Cardiac muscle cell (in vitro differentiated cells and primary cell): ENCODE results near the gene SPIN1. TPM values are rescaled to one million over a fixed set of nuclear protein-coding genes. Genes with fewer than 3 reads are reported as not detected.

Source experiments
- DNase-seq, 2 donors: peaks; one replicate each; pipeline versions ENCODE4 v3.0.0 to v3.0.0-alpha.2; 2010 to 2017; ENCODE audit warnings: low read depth in 1 of 2, low spot score in 1 of 2
- H3K27ac ChIP-seq: fragments of 200-600 bp; sonication (generic); 2 replicates; pipeline ENCODE4 v1.5.1; 2016
- H3K27me3 ChIP-seq: fragments of 200-600 bp; sonication (generic); 2 replicates; pipeline ENCODE4 v1.6.0; 2016; ENCODE audit warnings: control low read depth
- H3K36me3 ChIP-seq: fragments of 200-600 bp; sonication (generic); 2 replicates; pipeline ENCODE4 v1.5.1; 2016; ENCODE audit warnings: control low read depth
- H3K4me1 ChIP-seq: fragments of 200-600 bp; sonication (generic); 2 replicates; pipeline ENCODE4 v1.8.1; 2017; ENCODE audit warnings: low read depth, mild to moderate bottlenecking, mixed run types
- H3K4me3 ChIP-seq: fragments of 200-600 bp; sonication (generic); 2 replicates; pipeline ENCODE4 v1.5.1; 2016; ENCODE audit warnings: mild to moderate bottlenecking
- H3K9me3 ChIP-seq: fragments of 200-600 bp; sonication (generic); 2 replicates; pipeline ENCODE4 v1.5.1; 2017; ENCODE audit warnings: low read depth, mild to moderate bottlenecking, control low read depth
- polyA plus RNA-seq: library from polyadenylated mRNA; unstranded; fragments of >200 nt; fragmentation: Nextera tagmentation; extraction: Ambion mirVana; gene quantifications from 2 replicates; pipeline ENCODE4 v1.2.1, GENCODE V29; 2016
- total RNA-seq: library from RNA; depleted of rRNA; stranded (reverse); fragments of >200 nt; gene quantifications from 2 replicates; pipeline ENCODE4 v1.2.3, GENCODE V29; 2016
- TF ChIP-seq, protein P1 (sequence below): IDR thresholded peaks from 2 replicates; pipeline ENCODE4 v1.5.1; 2012; ENCODE audit warnings: low read depth, mild to moderate bottlenecking, low read length

SPIN1 gene
- total and polyA plus RNA-seq, 2 experiments from 2014 or later: 57.6 to 67.5 TPM

- Histone ChIP-seq H3K4me3 (no peak overlapping the region), H3K4me1 (no peaks in the 10 kb centered on the region), H3K27me3 (no peaks in the 10 kb centered on the region), H3K36me3 (peaks cover 11% of the 10 kb centered on the region), H3K9me3 (no peaks in the 10 kb centered on the region), H3K27ac (no peak overlapping the region)
- no peak for DNase-seq
- TF ChIP-seq, protein P1, sequence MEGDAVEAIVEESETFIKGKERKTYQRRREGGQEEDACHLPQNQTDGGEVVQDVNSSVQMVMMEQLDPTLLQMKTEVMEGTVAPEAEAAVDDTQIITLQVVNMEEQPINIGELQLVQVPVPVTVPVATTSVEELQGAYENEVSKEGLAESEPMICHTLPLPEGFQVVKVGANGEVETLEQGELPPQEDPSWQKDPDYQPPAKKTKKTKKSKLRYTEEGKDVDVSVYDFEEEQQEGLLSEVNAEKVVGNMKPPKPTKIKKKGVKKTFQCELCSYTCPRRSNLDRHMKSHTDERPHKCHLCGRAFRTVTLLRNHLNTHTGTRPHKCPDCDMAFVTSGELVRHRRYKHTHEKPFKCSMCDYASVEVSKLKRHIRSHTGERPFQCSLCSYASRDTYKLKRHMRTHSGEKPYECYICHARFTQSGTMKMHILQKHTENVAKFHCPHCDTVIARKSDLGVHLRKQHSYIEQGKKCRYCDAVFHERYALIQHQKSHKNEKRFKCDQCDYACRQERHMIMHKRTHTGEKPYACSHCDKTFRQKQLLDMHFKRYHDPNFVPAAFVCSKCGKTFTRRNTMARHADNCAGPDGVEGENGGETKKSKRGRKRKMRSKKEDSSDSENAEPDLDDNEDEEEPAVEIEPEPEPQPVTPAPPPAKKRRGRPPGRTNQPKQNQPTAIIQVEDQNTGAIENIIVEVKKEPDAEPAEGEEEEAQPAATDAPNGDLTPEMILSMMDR: no peak
Measured at GRCh38 chr9:88468226-88468625, 80.0 kb downstream of the SPIN1 start.

DNA sequence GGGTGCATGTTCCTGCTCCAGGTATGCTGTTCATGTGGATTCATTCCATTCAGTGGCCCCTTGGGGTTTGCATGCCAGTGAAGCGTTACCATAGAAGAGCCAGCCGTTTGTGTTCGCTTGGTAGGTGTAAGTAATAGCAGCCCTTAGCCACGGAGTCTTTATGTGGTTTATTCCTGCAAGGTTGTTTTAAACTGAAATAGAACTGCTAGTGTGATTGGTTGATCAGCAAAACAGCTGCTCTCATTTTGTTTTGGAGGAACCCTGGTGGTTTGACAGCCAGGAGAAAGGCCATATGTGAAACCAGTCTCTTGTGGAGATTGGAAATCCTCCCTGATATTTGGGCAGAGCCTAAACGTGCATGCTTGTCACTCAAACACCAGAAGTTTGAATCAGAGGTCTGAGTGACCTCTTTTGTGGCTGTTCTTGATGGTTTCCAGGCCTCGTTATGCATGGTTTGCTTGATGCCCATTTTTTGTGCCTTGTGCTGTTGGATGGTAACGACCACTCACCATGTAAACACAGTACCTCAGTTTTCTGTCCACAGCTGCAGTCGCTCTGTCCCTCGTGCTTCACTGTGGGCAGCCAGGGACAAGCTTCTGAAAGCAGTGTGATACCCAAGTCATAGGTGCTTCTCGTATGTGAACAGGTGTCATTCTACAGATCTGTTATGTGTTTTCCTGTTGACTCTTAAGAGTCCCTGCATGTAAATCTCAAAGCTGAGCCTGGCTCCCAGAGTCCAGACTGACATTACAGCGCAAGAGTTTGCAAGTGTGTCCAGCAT, 88.4 kb downstream of the SPIN1 start:
- peak in 1 of 2 donors; percentile 13 for DNase-seq
- Histone ChIP-seq H3K27ac (peak overlapping the region; percentile 65), H3K4me3 (no peak overlapping the region), H3K36me3 (no peaks in the 10 kb centered on the region), H3K9me3 (no peaks in the 10 kb centered on the region), H3K4me1 (peaks cover 5% of the 10 kb centered on the region), H3K27me3 (no peaks in the 10 kb centered on the region)
- TF ChIP-seq, protein P1: no peak

DNA sequence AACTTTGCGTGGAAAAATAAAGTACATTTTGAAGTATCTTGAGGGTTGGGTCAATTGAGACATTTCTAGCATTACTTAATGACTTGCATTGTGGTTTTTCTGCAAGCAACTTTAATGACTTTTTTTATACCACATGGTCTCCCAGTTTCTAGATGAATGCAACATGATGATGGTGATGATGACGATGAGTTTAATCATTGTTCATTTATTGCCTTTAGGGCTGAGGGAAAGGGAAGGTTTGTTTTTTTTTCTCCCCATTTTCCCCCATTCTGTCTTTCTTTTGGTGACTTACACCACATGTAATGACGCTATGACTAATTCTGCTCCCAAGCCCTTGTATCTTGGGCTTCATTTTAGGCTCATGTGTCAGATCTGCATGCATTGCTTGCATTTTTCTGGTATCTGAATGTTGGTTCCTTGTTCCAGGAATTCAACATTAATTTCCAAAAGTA, 89.1 kb downstream of the SPIN1 start:
- Histone ChIP-seq H3K36me3 (no peaks in the 10 kb centered on the region), H3K4me3 (no peak overlapping the region), H3K27ac (peak overlapping the region; percentile 65), H3K9me3 (no peaks in the 10 kb centered on the region), H3K27me3 (no peaks in the 10 kb centered on the region), H3K4me1 (peaks cover 5% of the 10 kb centered on the region)
- TF ChIP-seq, protein P1: no peak
- DNase-seq: peak in 1 of 2 donors; percentile 81

DNA sequence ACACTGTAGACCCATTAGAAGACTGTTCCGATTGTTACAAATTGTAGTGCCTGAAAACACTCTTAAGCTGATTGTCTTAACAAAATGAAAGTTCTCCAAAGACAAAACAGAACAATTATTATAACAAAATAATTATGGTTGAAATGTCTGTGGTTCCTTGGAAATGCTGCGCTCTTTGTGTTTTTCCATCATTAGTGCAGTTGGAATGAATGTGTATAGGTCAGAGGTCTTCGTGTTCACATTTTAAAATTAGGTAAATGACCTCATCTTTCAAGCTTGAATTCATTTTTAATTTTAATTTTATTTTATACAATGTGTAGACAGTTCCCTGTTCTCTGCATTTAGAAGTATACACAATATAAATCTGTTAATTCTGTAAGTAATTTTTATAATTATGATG, 90.0 kb downstream of the SPIN1 start:
- TF ChIP-seq, protein P1: no peak
- no peaks in the 10 kb centered on the region for H3K9me3 ChIP-seq
- H3K27me3 ChIP-seq: no peaks in the 10 kb centered on the region
- H3K27ac ChIP-seq: no peak overlapping the region
- no peak overlapping the region for H3K4me3 ChIP-seq
- H3K36me3 ChIP-seq: peaks cover 3% of the 10 kb centered on the region
- DNase-seq: no peak
- H3K4me1 ChIP-seq: peaks cover 5% of the 10 kb centered on the region

DNA sequence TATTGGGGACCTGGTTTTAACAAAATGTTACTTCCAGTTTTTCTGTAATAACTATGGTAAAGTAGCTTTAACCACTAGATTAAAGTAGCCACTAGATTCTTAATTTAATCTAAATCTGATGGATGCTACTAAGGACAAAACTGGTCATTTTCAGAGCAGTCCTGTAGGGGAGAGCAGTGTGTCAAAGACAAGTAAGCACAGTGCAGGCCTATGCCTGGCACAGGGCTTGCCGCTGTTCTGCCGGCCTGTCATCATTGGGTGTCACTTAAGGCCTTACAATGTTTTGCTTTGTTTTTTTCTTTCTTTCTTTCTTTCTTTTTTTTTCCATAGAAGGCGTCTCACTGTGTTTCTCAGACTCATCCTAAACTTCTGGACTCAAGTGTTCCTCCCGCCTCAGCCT, 93.7 kb downstream of the SPIN1 start:
- H3K9me3 ChIP-seq: no peaks in the 10 kb centered on the region
- DNase-seq: no peak
- no peaks in the 10 kb centered on the region for H3K27me3 ChIP-seq
- no peaks in the 10 kb centered on the region for H3K4me1 ChIP-seq
- H3K36me3 ChIP-seq: peaks cover 3% of the 10 kb centered on the region
- TF ChIP-seq, protein P1: no peak
- no peak overlapping the region for H3K4me3 ChIP-seq
- H3K27ac ChIP-seq: no peak overlapping the region
